Testis (tissue), 2 donors: ENCODE data around the gene CCSER1.

ENCODE experiments used
- POLR2A ChIP-seq: fragments of 450-650 bp; IDR thresholded peaks from one replicate; pipeline ENCODE4 v1.6.1; 2017; ENCODE audit warnings: antibody characterized with exemption, mild to moderate bottlenecking, moderate library complexity
- TF ChIP-seq, protein P1 (sequence below), 3 experiments: fragments of 450-650 bp in 2 of 3; fragments of 200-600 bp in 1 of 3; sonication (generic) in 1 of 3; IDR thresholded peaks; one replicate each; pipeline ENCODE4 v1.5.1; 2016 to 2019; ENCODE audit warnings: antibody characterized with exemption in 3 of 3, mild to moderate bottlenecking in 2 of 3, moderate library complexity in 1 of 3

DNA sequence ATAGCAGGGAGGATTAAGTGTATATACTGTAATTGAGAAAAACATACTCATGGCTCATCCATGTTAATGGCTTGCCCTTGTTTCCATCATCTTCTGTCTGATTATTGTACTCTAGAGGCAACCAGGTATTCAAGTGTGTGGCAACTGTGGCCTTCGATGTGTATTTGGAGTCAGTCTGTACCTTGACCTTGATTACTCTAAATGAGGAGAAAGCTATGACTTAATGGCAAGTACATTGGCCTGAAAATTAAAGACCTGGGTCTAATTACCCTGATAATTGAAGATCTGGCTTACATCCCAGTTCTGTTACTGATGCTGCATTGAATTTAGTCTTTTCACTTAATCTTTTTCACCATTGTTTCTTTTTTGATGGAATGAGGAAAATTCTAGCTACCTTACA lies 409.2 kb downstream of the CCSER1 start:
- TF ChIP-seq, protein P1, sequence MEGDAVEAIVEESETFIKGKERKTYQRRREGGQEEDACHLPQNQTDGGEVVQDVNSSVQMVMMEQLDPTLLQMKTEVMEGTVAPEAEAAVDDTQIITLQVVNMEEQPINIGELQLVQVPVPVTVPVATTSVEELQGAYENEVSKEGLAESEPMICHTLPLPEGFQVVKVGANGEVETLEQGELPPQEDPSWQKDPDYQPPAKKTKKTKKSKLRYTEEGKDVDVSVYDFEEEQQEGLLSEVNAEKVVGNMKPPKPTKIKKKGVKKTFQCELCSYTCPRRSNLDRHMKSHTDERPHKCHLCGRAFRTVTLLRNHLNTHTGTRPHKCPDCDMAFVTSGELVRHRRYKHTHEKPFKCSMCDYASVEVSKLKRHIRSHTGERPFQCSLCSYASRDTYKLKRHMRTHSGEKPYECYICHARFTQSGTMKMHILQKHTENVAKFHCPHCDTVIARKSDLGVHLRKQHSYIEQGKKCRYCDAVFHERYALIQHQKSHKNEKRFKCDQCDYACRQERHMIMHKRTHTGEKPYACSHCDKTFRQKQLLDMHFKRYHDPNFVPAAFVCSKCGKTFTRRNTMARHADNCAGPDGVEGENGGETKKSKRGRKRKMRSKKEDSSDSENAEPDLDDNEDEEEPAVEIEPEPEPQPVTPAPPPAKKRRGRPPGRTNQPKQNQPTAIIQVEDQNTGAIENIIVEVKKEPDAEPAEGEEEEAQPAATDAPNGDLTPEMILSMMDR (IDR thresholded peaks at IDR 0.05) = no peak
- TF ChIP-seq POLR2A = no peak
